AG09319 (cell line): Measurements from ENCODE around the gene MAML3.

Source experiments
- DNase-seq: peaks from one replicate; pipeline ENCODE4 v3.0.0-alpha.2; 2010; ENCODE audit warnings: low read depth; ENCODE audit errors: extremely low read depth
- CTCF ChIP-seq: IDR thresholded peaks from 2 replicates; pipeline ENCODE4 v1.5.1; 2011; ENCODE audit warnings: low read depth, mild to moderate bottlenecking, inconsistent platforms, low read length, moderate library complexity

The MAML3 gene

DNA sequence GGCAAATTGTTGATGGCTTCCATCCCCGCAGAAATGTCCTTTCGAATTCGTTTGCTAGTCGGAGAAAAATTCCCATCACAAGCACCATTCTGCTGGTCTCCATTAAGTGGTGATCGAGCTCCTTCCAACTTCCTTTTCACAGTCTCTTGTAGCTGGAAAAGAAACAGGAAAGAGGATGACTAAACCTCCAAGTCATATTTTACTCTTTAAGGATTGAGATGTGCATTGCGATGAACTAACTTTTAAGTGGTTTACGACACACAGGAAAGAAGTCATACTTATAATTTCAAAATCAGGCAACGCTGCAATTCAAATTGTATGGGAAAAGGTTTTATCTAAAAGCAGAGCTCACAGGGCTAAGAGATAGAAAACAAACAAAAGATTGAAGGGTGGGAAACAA, 263.2 kb downstream of the MAML3 start:
- no peak for DNase-seq
- no peak for TF ChIP-seq CTCF

DNA sequence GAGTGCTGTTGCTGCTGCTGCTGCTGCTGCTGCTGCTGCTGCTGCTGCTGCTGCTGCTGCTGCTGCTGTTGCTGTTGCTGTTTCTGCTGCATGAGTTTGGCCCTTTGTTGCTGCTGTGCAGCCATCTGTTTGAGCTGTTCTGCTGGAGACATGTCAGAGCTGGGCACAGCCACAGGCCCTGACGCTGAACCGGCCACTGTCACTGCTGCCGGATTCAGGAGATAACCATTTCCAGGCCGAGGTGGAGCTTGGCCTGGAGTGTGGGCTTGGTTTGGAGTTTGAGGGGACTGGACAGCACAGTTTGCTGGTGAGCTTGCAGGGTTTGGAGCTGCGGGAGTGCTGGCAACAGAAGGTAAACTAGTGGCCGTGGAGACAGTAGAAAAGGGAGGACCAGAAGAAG, 264.1 kb downstream of the MAML3 start:
- no peak for DNase-seq
- TF ChIP-seq CTCF = no peak

DNA sequence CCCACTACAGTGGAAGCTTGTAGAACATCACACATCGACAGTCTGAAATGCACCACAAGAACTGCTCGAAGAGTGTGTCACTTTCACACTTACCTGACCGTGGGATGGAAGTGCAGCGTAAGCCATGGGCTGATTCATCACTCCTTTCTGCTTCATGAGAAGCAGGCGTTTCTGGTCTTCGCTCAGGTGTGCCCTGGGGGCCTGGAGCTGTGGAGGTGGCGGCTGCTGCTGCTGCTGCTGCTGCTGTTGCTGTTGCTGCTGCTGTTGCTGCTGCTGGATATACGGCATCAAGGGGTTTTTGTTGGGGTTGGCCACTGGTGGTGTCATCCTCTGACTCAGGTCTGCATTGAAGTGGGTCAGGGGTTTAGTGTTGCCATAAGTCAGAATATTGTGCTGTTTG, 264.7 kb downstream of the MAML3 start:
- no peak for DNase-seq
- no peak for TF ChIP-seq CTCF

DNA sequence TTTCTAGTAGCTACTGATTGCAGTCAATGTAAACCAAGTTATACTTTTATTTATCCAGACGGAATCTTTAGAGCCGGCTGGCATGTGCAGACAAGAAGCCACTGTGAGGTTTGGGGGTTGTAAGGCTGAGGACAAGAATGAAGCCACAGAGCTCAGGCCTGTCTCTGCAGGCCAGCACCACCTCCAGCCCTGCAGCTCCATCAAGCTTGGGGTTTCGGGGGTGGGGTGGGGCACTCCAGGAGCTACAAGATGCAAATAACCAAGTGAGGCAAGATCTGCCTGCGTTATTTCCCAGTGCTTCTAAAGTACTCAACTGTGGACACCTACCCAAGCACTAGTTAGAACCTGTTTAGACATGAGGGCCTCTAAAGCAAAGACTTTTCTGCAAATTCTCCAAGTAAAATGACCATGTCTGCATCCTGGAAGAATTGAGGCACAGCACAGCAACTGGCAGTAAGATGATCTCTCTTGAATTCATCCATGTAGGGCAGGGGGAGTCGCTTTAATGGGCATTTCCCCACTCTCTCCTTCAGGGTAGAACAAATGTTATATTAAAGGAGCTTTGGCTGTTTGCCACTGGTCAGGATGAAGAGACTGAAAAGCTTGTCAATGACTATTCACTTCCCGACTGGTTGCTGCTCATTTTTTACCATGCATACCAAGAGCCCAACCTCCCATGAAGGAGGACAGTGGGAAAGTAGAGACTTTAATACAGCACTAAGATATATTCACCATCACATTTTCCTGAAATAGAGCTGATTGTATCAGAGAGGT, 265.8 kb downstream of the MAML3 start:
- no peak for DNase-seq
- TF ChIP-seq CTCF = no peak

GRCh38 chr4:139887376-139887802, 266.6 kb downstream of the MAML3 start:
- no peak for DNase-seq
- TF ChIP-seq CTCF = no peak

DNA sequence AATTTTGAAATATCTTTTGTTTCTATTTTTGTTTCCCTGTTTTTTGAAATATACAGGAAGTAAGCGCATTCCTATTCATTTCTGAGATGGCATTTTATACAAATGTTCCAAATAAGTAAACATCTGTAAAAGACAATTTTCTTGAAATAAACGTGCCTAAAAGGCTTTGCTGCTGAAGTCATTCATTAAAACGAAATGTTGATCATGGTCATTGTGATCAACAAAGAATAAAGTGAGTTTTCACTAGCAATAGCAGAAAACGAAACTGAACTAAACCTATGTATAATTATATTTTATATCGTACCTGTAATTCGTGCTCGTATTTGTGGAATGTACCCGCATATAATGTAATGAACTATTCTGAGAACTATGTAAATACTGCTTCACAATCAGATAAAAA, 267.2 kb downstream of the MAML3 start:
- DNase-seq = no peak
- no peak for TF ChIP-seq CTCF

GRCh38 chr4:139884438-139884837, 269.5 kb downstream of the MAML3 start:
- TF ChIP-seq CTCF = no peak
- no peak for DNase-seq
